Measurements from ENCODE around the gene SF1. TPM values are rescaled to one million over a fixed set of nuclear protein-coding genes. Genes with fewer than 3 reads are reported as not detected.

The SF1 gene
- total and polyA plus RNA-seq, 9 of the 15 experiments (the other 6 are each of a cell fraction or from before 2014, with no cell fraction given), result 13.1 to 334 (median 111) TPM

DNA sequence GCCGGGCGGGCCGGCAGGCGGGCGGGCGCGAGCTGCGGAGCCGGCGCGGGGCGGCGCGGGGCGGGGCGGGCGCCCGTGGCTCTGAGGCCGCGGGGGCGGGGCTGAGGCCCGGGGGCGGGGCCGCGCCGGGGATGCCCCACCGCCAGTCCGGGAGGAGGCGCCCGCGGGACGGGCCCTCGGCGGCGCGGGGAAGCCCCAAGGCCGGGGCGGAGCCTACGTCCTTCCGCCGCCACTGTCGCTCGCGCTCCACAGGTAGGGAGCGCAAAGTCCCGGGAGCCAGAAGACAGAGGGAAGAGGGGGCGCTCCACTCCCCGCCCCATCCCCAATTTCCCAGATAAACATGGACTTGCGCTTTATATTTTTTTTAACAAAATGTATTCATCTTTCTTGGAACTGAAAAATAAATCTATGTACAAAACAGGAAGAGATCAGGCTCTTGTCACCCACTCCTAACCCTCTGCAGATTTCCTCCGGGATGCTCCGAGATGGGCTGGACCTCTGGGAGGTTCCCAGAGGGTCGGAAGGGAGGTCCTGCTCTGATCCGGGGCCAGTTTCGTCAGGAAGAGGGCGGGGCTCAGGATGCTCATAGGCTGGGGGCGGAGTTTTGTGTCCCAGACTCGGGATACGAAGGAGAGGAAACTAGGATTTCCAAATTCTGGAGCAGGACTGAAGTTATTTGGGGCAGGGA, 25.0 kb upstream of the SF1 start, which contains the start of gene MAP4K2 (continued):
- TF ChIP-seq MCM5 (IDR thresholded peaks at IDR 0.05; ENCODE audit: low read depth) (no peak), MLX (CRISPR knock-in tag; conservative IDR thresholded peaks at IDR 0.05) (no peak), AFF1 (IDR thresholded peaks at IDR 0.05; ENCODE audit: low read depth in 1 of 2, partially characterized antibody in 2 of 2) (peak in 1 of 2 experiments; percentile 56), TBP (optimal IDR thresholded peaks at IDR 0.05; ENCODE audit: low read depth, low read length) (peak; percentile 16), HLTF (IDR thresholded peaks at IDR 0.05) (no peak), TAF7 (tag; IDR thresholded peaks at IDR 0.05) (no peak), POLR2A (conservative IDR thresholded peaks at IDR 0.05) (peak; percentile 43), BRD4 (IDR thresholded peaks at IDR 0.05) (no peak), E4F1 (CRISPR knock-in tag; IDR thresholded peaks at IDR 0.05; ENCODE audit: borderline replicate concordance) (no peak), NFRKB (IDR thresholded peaks at IDR 0.05; ENCODE audit: low read depth) (no peak), MAX (CRISPR knock-in tag; IDR thresholded peaks at IDR 0.05) (no peak), CREB1 (IDR thresholded peaks at IDR 0.05) (peak; percentile 55), CREB1 (CRISPR knock-in tag; IDR thresholded peaks at IDR 0.05) (no peak), HNRNPK (IDR thresholded peaks at IDR 0.05; ENCODE audit: low read depth, low read length, poor library complexity, severe bottlenecking) (no peak), ELF2 (CRISPR knock-in tag; IDR thresholded peaks at IDR 0.05) (no peak)
- TF ChIP-seq, protein P1, sequence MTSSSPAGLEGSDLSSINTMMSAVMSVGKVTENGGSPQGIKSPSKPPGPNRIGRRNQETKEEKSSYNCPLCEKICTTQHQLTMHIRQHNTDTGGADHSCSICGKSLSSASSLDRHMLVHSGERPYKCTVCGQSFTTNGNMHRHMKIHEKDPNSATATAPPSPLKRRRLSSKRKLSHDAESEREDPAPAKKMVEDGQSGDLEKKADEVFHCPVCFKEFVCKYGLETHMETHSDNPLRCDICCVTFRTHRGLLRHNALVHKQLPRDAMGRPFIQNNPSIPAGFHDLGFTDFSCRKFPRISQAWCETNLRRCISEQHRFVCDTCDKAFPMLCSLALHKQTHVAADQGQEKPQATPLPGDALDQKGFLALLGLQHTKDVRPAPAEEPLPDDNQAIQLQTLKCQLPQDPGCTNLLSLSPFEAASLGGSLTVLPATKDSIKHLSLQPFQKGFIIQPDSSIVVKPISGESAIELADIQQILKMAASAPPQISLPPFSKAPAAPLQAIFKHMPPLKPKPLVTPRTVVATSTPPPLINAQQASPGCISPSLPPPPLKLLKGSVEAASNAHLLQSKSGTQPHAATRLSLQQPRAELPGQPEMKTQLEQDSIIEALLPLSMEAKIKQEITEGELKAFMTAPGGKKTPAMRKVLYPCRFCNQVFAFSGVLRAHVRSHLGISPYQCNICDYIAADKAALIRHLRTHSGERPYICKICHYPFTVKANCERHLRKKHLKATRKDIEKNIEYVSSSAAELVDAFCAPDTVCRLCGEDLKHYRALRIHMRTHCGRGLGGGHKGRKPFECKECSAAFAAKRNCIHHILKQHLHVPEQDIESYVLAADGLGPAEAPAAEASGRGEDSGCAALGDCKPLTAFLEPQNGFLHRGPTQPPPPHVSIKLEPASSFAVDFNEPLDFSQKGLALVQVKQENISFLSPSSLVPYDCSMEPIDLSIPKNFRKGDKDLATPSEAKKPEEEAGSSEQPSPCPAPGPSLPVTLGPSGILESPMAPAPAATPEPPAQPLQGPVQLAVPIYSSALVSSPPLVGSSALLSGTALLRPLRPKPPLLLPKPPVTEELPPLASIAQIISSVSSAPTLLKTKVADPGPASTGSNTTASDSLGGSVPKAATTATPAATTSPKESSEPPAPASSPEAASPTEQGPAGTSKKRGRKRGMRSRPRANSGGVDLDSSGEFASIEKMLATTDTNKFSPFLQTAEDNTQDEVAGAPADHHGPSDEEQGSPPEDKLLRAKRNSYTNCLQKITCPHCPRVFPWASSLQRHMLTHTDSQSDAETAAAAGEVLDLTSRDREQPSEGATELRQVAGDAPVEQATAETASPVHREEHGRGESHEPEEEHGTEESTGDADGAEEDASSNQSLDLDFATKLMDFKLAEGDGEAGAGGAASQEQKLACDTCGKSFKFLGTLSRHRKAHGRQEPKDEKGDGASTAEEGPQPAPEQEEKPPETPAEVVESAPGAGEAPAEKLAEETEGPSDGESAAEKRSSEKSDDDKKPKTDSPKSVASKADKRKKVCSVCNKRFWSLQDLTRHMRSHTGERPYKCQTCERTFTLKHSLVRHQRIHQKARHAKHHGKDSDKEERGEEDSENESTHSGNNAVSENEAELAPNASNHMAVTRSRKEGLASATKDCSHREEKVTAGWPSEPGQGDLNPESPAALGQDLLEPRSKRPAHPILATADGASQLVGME (CRISPR knock-in tag; IDR thresholded peaks at IDR 0.05), result no peak

Measured in K562 (cell line).